ENCODE results near the gene DEPP1.

DNA sequence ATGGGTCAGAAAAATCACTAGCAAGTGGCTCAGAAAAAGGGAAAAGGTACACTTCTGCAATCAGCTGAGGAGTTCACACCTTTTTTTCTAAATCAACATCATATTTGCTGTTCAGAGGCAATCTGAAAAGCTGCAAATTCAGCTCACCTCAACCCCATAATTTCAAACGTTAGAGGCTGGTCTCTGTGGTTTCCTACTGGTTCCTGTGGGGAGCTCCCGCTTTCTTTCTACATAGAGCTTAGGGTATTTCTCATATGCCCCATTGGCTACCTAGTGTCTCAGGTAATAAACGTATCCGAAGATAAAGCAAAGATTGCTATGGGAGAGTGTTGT is 16.9 kb upstream of the DEPP1 start:
- TF ChIP-seq EZH2phosphoT487 (IDR thresholded peaks at IDR 0.05; ENCODE audit: borderline replicate concordance, low read length), result no peak
- TF ChIP-seq, protein P1, sequence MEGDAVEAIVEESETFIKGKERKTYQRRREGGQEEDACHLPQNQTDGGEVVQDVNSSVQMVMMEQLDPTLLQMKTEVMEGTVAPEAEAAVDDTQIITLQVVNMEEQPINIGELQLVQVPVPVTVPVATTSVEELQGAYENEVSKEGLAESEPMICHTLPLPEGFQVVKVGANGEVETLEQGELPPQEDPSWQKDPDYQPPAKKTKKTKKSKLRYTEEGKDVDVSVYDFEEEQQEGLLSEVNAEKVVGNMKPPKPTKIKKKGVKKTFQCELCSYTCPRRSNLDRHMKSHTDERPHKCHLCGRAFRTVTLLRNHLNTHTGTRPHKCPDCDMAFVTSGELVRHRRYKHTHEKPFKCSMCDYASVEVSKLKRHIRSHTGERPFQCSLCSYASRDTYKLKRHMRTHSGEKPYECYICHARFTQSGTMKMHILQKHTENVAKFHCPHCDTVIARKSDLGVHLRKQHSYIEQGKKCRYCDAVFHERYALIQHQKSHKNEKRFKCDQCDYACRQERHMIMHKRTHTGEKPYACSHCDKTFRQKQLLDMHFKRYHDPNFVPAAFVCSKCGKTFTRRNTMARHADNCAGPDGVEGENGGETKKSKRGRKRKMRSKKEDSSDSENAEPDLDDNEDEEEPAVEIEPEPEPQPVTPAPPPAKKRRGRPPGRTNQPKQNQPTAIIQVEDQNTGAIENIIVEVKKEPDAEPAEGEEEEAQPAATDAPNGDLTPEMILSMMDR (IDR thresholded peaks at IDR 0.05; ENCODE audit: low read depth, low read length, poor library complexity, severe bottlenecking), result no peak
